NT2/D1 (cell line): ENCODE data around the gene HOXB2.

Experiments
- SUZ12 ChIP-seq: IDR thresholded peaks from 2 replicates; pipeline ENCODE4 v1.6.1; 2011; ENCODE audit not compliant: insufficient read length, insufficient read depth; ENCODE audit errors: extremely low read depth
- YY1 ChIP-seq: IDR thresholded peaks from 2 replicates; pipeline ENCODE4 v1.6.1; 2011; ENCODE audit not compliant: insufficient read length, insufficient read depth
- ZNF274 ChIP-seq: IDR thresholded peaks from 2 replicates; pipeline ENCODE4 v1.6.1; 2011; ENCODE audit warnings: mild to moderate bottlenecking, low read depth, low read length

- TF ChIP-seq YY1, result no peak
- TF ChIP-seq SUZ12, result no peak
- no peak for TF ChIP-seq ZNF274
Measured at GRCh38 chr17:48502901-48503300, 42.0 kb downstream of the HOXB2 start.
